DMS79 (cell line): ENCODE measurements around the gene FBLN2.
"Not testable (repeated sequence)": the region's sequence is repeated elsewhere in the genome, so short reads cannot be mapped to it uniquely, and the experiment has no call there.

ENCODE experiments used
- DNase-seq: peaks from one replicate; lab custom pipeline; 2025; lab: John Stamatoyannopoulos, UW

The FBLN2 gene

GRCh38 chr3:13513913-13514517 lies 34.9 kb upstream of the FBLN2 start:
- DNase-seq = no peak

GRCh38 chr3:13514639-13515435 lies 34.1 kb upstream of the FBLN2 start:
- no peak for DNase-seq

GRCh38 chr3:13515786-13516759 lies 32.9 kb upstream of the FBLN2 start:
- DNase-seq = no peak

- no peak for DNase-seq
Measured at GRCh38 chr3:13516760-13517135, 32.2 kb upstream of the FBLN2 start.

- no peak for DNase-seq
Measured at GRCh38 chr3:13517253-13517977, 31.5 kb upstream of the FBLN2 start.

- DNase-seq = no peak
Measured at GRCh38 chr3:13518516-13518953, 30.4 kb upstream of the FBLN2 start.

- DNase-seq = no peak
Measured at GRCh38 chr3:13519006-13519791, 29.7 kb upstream of the FBLN2 start.

GRCh38 chr3:13520326-13520880 lies 28.5 kb upstream of the FBLN2 start:
- no peak for DNase-seq

- DNase-seq = no peak
Measured at GRCh38 chr3:13521309-13521708, 27.6 kb upstream of the FBLN2 start.

GRCh38 chr3:13521749-13522148 lies 27.2 kb upstream of the FBLN2 start:
- DNase-seq = not testable (repeated sequence)

GRCh38 chr3:13522236-13522635 lies 26.7 kb upstream of the FBLN2 start:
- DNase-seq = no peak

- DNase-seq = no peak
Measured at GRCh38 chr3:13524979-13525669, 23.8 kb upstream of the FBLN2 start.

- DNase-seq = peak; percentile 22
Measured at GRCh38 chr3:13525827-13526625, 22.9 kb upstream of the FBLN2 start.

- no peak for DNase-seq
Measured at GRCh38 chr3:13526626-13526949, 22.3 kb upstream of the FBLN2 start.

- no peak for DNase-seq
Measured at GRCh38 chr3:13528217-13528867, 20.6 kb upstream of the FBLN2 start.

- no peak for DNase-seq
Measured at GRCh38 chr3:13529196-13530112, 19.5 kb upstream of the FBLN2 start.

GRCh38 chr3:13530241-13531009 lies 18.5 kb upstream of the FBLN2 start:
- no peak for DNase-seq
